Central memory CD8-positive, alpha-beta T cell (primary cell): ENCODE data around the gene NXPE3.
A peak's percentile ranks its signal among the peaks of the same experiment; 100 is the strongest.

Experiments
- ATAC-seq: fragments of 150-1000 bp; cut with Tn5 transposase; replicated peaks from 2 replicates; pipeline ENCODE4 v1.10.0; 2022; ENCODE audit warnings: mild to moderate bottlenecking, moderate FRiP score, moderate number of reproducible peaks; ENCODE audit not compliant: poor library complexity, severe bottlenecking; ENCODE audit errors: extremely low read depth
- DNase-seq, 2 donors: peaks; one replicate each; pipeline ENCODE4 v3.0.0; 2021; ENCODE audit warnings: low spot score in 2 of 2
- H3K27ac Mint-ChIP-seq: one replicate; pipeline ENCODE4 v1.8.0; 2022; ENCODE audit warnings: low read depth, mild to moderate bottlenecking, moderate library complexity, mixed read lengths
- H3K27me3 Mint-ChIP-seq: one replicate; pipeline ENCODE4 v1.8.0; 2022; ENCODE audit warnings: mixed read lengths
- H3K36me3 Mint-ChIP-seq: one replicate; pipeline ENCODE4 v1.8.0; 2022; ENCODE audit warnings: mild to moderate bottlenecking, moderate library complexity, mixed read lengths; ENCODE audit not compliant: insufficient read depth
- H3K4me1 Mint-ChIP-seq: one replicate; pipeline ENCODE4 v1.8.0; 2022; ENCODE audit warnings: mixed read lengths
- H3K4me3 Mint-ChIP-seq: one replicate; pipeline ENCODE4 v1.8.0; 2022; ENCODE audit warnings: mild to moderate bottlenecking, moderate library complexity, mixed read lengths
- H3K9me3 Mint-ChIP-seq: one replicate; pipeline ENCODE4 v1.8.0; 2022; ENCODE audit warnings: mixed read lengths

The NXPE3 gene

GRCh38 chr3:101838691-101839090 lies 59.7 kb downstream of the NXPE3 start:
- ATAC-seq = no peak

GRCh38 chr3:101840066-101840465 lies 61.1 kb downstream of the NXPE3 start:
- H3K27ac Mint-ChIP-seq = no peak overlapping the region
- no peaks in the 10 kb centered on the region for H3K27me3 Mint-ChIP-seq
- peaks cover 3% of the 10 kb centered on the region for H3K36me3 Mint-ChIP-seq
- H3K4me3 Mint-ChIP-seq = no peak overlapping the region
- DNase-seq = no peak
- peaks cover 6% of the 10 kb centered on the region for H3K4me1 Mint-ChIP-seq
- no peak for ATAC-seq
- H3K9me3 Mint-ChIP-seq = peaks cover 7% of the 10 kb centered on the region

More at GRCh38 chr3:101838691-101839090, 59.7 kb downstream of the NXPE3 start:
- Mint-ChIP-seq H3K36me3 (peaks cover 3% of the 10 kb centered on the region), H3K9me3 (peaks cover 7% of the 10 kb centered on the region), H3K4me3 (no peak overlapping the region), H3K4me1 (peaks cover 13% of the 10 kb centered on the region), H3K27me3 (no peaks in the 10 kb centered on the region), H3K27ac (no peak overlapping the region)
- DNase-seq = no peak

GRCh38 chr3:101842245-101842934 lies 63.4 kb downstream of the NXPE3 start:
- Mint-ChIP-seq H3K4me3 (no peak overlapping the region), H3K36me3 (peaks cover 1% of the 10 kb centered on the region), H3K27me3 (no peaks in the 10 kb centered on the region), H3K27ac (peak overlapping the region; percentile 37), H3K4me1 (peaks cover 5% of the 10 kb centered on the region), H3K9me3 (peaks cover 7% of the 10 kb centered on the region)
- no peak for ATAC-seq
- DNase-seq = no peak

GRCh38 chr3:101842935-101843330 lies 63.9 kb downstream of the NXPE3 start:
- ATAC-seq = no peak

GRCh38 chr3:101845425-101845824 lies 66.4 kb downstream of the NXPE3 start:
- H3K27ac Mint-ChIP-seq = no peak overlapping the region
- no peak overlapping the region for H3K4me3 Mint-ChIP-seq
- no peaks in the 10 kb centered on the region for H3K27me3 Mint-ChIP-seq
- H3K4me1 Mint-ChIP-seq = peaks cover 7% of the 10 kb centered on the region
- ATAC-seq (no peak), DNase-seq (no peak)
- peaks cover 7% of the 10 kb centered on the region for H3K9me3 Mint-ChIP-seq
- peaks cover 11% of the 10 kb centered on the region for H3K36me3 Mint-ChIP-seq

More at GRCh38 chr3:101842935-101843330, 63.9 kb downstream of the NXPE3 start:
- peak overlapping the region; percentile 37 for H3K27ac Mint-ChIP-seq
- DNase-seq = no peak
- peaks cover 7% of the 10 kb centered on the region for H3K9me3 Mint-ChIP-seq
- H3K36me3 Mint-ChIP-seq = peaks cover 1% of the 10 kb centered on the region
- H3K4me1 Mint-ChIP-seq = peaks cover 6% of the 10 kb centered on the region
- H3K4me3 Mint-ChIP-seq = no peak overlapping the region
- no peaks in the 10 kb centered on the region for H3K27me3 Mint-ChIP-seq

GRCh38 chr3:101846709-101847108 lies 67.7 kb downstream of the NXPE3 start:
- no peak overlapping the region for H3K4me3 Mint-ChIP-seq
- ATAC-seq = no peak

GRCh38 chr3:101847328-101847727 lies 68.3 kb downstream of the NXPE3 start:
- H3K4me3 Mint-ChIP-seq = no peak overlapping the region
- ATAC-seq = no peak
- no peak for DNase-seq
- peaks cover 23% of the 10 kb centered on the region for H3K4me1 Mint-ChIP-seq
- H3K27ac Mint-ChIP-seq = no peak overlapping the region
- H3K27me3 Mint-ChIP-seq = no peaks in the 10 kb centered on the region
- H3K36me3 Mint-ChIP-seq = peaks cover 29% of the 10 kb centered on the region
- no peaks in the 10 kb centered on the region for H3K9me3 Mint-ChIP-seq

More at GRCh38 chr3:101846709-101847108, 67.7 kb downstream of the NXPE3 start:
- Mint-ChIP-seq H3K9me3 (peaks cover 6% of the 10 kb centered on the region), H3K36me3 (peaks cover 23% of the 10 kb centered on the region), H3K4me1 (peaks cover 17% of the 10 kb centered on the region), H3K27ac (no peak overlapping the region), H3K27me3 (no peaks in the 10 kb centered on the region)
- DNase-seq = no peak

GRCh38 chr3:101848326-101848725 lies 69.3 kb downstream of the NXPE3 start:
- Mint-ChIP-seq H3K9me3 (no peaks in the 10 kb centered on the region), H3K27me3 (no peaks in the 10 kb centered on the region), H3K4me1 (peaks cover 30% of the 10 kb centered on the region), H3K36me3 (peaks cover 38% of the 10 kb centered on the region), H3K4me3 (peak overlapping the region; percentile 95), H3K27ac (peak overlapping the region; percentile 65)
- DNase-seq (no peak), ATAC-seq (no peak)

- peak within 1 kb of the TSS; percentile 95 for H3K4me3 Mint-ChIP-seq
- H3K27me3 Mint-ChIP-seq = no peaks in the 10 kb centered on the region
- ATAC-seq (peak; percentile 73), DNase-seq (peak; percentile 79 to 83)
- peak within 1 kb of the TSS; percentile 99 for H3K27ac Mint-ChIP-seq
- no peaks in the 10 kb centered on the region for H3K9me3 Mint-ChIP-seq
- peaks cover 34% of the 10 kb centered on the region for H3K4me1 Mint-ChIP-seq
- peaks cover 45% of the 10 kb centered on the region for H3K36me3 Mint-ChIP-seq
Observed at GRCh38 chr3:101848754-101849713, 70.0 kb downstream of the NXPE3 start, which contains the start of gene NFKBIZ. Gene NFKBIZ, plus strand, starts transcription at chr3:101849514. Its CDS starts 115 bp downstream, at chr3:101849629.

GRCh38 chr3:101849714-101850245 lies 70.8 kb downstream of the NXPE3 start:
- peaks cover 39% of the 10 kb centered on the region for H3K4me1 Mint-ChIP-seq
- peak; percentile 37 to 50 for DNase-seq
- no peaks in the 10 kb centered on the region for H3K27me3 Mint-ChIP-seq
- H3K36me3 Mint-ChIP-seq = peaks cover 52% of the 10 kb centered on the region
- peak overlapping the region; percentile 95 for H3K4me3 Mint-ChIP-seq
- H3K27ac Mint-ChIP-seq = peak overlapping the region; percentile 99
- no peaks in the 10 kb centered on the region for H3K9me3 Mint-ChIP-seq
- peak; percentile 41 for ATAC-seq

GRCh38 chr3:101850246-101851051 lies 71.4 kb downstream of the NXPE3 start:
- H3K4me3 Mint-ChIP-seq = peak overlapping the region; percentile 95
- H3K36me3 Mint-ChIP-seq = peaks cover 58% of the 10 kb centered on the region
- H3K4me1 Mint-ChIP-seq = peaks cover 46% of the 10 kb centered on the region
- peak; percentile 31 to 55 for DNase-seq
- H3K27ac Mint-ChIP-seq = peak overlapping the region; percentile 99
- H3K9me3 Mint-ChIP-seq = no peaks in the 10 kb centered on the region
- H3K27me3 Mint-ChIP-seq = no peaks in the 10 kb centered on the region
- ATAC-seq = peak; percentile 52
